Tongue (tissue), 2 donors: ENCODE measurements around the gene C19orf67. TPM values are rescaled to one million over a fixed set of nuclear protein-coding genes. Genes with fewer than 3 reads are reported as not detected.

Experiments
- DNase-seq: peaks from one replicate; pipeline ENCODE4 v3.0.0-alpha.2; 2015
- total RNA-seq: library from RNA; depleted of rRNA; stranded (reverse); fragments of >200 nt; gene quantifications from one replicate; pipeline ENCODE4 v1.2.3, GENCODE V29; 2014

C19orf67 gene
- total RNA-seq, 1 donor from 2014 or later, result not detected

DNA sequence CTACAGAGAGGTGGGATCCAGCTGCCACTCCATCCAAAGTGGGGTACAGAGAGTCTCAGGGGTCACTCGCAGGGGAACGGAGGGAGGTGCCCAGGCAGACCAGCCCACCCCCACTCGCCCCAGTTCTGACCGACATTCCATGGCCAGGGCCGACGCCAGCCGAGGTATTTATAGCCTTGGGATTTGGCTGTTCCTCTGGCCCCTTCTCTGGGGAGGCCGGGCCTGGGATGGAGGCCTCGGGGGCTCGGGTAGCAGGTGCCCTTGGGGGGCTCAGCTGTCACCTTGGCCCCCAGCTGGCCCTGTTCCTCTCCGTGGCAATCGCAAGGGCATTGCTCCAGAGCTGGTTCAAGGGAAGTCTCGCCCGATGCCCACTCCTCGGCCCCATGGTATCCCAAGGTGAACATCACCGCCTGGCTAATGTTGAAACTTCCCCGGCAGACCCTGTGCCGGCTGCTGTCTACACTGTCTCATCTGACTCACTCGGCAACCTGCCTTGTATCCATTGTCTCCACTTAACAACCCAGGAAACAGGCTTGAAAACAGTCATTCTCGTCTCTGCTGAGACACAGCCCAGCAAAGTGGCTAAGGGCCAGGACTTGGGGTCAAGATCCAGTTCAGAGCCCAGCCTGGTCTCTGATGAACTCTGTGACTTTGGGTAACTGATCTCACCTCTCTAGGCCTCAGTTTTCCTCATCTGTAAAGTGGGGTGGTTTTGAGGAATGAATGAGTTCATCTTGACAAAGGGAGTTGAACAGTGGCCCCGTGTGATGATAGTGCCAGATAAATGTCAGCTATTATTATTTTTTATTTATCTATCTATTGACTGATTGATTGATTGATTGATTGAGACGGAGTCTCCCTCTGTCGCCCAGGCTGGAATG lies 22.2 kb upstream of the C19orf67 start:
- DNase-seq, result peak; percentile 70

DNA sequence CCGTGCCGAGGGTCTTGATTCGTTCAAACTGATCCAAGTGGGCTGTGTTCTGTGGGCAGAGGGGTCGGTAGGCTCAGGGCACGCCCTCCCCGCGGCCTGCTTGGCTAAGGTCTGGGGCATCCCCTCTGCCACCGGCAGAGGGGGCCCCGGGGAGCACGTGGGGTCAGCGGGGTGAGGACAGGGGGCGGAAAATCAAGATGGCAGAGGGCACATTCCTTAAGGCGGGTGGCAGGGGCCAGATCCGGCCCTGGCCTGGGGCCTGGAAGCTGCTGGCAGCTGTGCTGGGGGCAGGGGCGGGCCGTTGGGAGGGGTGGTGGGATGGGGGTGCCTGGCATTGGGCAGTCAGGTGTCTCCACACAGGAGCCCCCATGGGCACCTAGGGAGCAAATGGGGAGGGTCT lies 21.3 kb upstream of the C19orf67 start:
- DNase-seq, result no peak

DNA sequence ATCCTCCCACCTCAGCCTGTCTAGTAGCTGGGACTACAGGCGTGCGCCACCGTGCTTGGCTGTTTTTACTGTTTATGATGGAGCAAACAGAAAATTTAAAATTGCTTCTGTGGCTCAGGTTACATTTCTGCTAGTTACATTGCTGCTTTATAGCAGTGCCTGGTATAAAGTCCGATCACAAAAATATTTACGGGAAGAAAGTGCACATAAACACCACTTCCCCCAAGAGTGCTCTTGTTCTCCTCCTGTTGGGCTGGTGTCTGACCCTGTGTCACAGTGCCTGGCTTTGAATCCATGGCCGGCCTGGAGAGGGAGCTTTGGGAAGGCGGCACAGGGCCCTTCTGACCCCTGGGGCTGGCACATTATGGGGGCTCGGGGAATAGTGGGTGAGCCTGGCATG lies 20.1 kb upstream of the C19orf67 start:
- no peak for DNase-seq

- DNase-seq, result no peak
Measured at GRCh38 chr19:14103310-14103709, 17.7 kb upstream of the C19orf67 start.

DNA sequence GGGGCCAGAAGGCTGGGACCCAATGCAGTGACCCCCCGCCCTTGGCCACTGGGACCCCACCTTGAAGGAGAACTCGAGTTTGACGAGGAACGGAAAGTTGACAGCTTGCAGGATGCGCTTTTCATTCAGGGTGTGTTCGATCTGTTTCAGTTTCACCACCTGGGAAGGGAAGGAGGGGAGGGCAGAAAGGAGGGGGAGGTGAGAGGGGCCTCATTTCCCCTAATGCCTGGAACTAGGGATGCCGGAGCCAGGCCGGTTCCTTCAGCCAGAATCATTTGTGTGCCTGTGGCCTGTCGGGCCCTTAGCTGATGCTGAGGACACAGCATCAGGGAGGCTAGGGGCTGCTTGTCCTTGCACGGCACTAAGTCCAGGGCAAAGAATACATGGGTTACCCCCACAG lies 17.2 kb upstream of the C19orf67 start:
- no peak for DNase-seq

- no peak for DNase-seq
Measured at GRCh38 chr19:14102102-14102696, 16.6 kb upstream of the C19orf67 start.

- no peak for DNase-seq
Measured at GRCh38 chr19:14101003-14101545, 15.5 kb upstream of the C19orf67 start.

DNA sequence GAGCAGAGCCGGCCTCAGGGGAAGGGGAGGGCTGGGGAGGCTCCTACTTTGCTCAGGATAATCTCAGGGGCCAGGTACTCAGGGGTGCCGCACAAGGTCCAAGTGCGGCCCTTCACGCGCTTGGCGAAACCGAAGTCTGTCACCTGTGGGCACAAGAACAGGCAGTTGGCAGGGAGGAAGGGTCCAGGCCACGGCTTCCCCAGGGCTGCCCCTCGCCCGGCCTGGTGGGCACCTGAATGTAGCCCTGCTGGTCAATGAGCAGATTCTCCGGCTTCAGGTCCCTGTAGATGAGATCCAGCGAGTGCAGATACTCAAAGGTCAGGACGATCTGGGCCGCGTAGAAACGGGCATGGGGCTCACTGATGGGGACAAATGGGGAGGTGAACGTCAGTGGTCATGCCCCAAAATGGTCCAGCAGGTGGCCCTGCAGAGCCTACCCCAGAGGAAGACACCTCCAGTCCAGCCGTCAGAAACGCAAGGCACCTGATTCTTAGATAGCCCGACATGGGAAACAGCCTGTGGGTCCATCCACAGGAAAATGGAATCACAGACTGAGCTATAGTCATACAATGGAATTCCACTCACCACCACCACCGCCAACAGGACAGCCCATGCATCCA lies 12.1 kb upstream of the C19orf67 start:
- DNase-seq, result no peak

GRCh38 chr19:14096272-14096992 lies 10.8 kb upstream of the C19orf67 start:
- no peak for DNase-seq

DNA sequence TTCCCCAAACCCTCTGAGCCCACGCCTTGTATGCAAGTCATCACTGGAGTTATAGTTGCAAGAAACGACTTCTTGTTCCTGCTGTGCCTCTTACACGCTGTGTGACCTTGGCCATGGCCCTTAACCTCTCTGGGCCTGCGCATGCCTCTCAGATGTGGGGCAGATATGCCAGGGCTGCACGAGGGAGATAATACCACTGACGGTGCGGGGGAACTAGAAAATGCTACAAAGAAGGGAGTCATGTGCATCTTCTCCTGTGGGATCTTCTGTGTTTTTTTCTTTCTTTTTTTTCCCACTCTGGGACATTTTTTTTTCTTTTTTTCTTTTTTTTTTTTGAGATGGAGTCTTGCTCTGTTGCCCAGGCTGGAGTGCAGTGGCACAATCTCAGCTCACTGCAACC lies 9.3 kb upstream of the C19orf67 start:
- DNase-seq, result no peak

DNA sequence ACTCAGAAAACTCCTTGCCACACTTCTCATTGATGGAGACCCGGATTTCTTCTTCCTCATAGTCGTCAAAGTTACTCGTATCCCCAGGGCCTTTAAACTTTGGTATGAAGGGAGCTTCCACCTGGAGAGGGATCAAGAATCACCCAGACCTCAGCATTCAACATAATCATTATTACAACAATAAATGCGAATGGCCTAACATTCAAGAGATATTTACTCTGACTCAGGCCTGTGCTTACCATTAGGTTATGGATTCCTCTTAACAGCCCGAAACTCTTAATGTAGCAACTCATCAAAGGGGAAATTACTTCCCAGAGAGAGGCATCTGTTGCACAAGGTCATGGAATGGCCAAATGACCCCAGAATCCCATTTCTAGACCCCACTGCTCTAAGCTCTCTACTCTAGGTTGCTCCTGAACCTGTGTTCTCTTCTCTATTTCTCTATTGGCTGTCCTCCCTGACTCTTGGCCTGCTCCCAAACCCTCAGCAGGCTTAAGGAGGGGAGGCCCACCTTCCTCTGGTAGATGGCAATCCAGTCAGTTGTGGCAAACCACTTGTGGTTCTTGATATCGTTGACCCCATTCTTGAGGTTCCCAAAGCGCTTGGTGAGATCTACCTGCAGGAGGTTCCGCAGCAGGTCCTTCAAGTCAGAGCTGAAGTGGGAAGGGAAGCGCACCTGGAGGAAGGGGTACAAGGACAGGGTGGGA lies 7.7 kb upstream of the C19orf67 start:
- no peak for DNase-seq

DNA sequence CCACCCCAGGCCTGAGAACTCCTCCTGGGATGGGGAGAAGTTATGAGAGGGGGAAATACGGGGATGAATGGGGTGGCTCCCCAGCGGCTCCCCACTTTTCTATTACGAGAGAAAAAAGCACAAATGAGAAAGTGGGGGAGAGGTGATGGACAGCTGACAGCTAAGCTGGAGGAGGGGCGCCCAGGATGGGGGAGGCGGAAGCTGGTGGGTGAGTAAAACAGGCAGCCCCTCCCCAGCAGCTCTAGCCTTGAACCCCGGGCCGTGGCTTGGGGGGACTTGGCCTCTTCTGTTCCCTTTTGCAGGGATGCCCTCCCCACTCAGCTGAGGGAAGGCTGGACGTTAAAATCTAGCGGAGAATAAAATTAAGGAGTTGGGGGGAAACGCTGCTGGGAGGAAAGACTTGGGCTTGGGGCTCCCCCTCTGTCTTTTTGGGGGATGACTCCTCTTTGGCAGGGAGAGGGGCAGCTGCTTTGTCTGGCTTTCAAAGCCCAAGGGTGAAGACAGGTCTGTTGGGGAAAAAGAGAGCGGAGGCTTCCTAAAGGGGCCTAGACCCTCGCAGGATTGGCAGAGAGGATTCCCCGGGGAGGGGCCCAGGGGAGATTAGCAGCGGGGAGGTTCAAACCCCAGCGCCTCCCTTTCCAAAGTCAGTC lies 6.4 kb upstream of the C19orf67 start:
- peak; percentile 44 for DNase-seq

DNA sequence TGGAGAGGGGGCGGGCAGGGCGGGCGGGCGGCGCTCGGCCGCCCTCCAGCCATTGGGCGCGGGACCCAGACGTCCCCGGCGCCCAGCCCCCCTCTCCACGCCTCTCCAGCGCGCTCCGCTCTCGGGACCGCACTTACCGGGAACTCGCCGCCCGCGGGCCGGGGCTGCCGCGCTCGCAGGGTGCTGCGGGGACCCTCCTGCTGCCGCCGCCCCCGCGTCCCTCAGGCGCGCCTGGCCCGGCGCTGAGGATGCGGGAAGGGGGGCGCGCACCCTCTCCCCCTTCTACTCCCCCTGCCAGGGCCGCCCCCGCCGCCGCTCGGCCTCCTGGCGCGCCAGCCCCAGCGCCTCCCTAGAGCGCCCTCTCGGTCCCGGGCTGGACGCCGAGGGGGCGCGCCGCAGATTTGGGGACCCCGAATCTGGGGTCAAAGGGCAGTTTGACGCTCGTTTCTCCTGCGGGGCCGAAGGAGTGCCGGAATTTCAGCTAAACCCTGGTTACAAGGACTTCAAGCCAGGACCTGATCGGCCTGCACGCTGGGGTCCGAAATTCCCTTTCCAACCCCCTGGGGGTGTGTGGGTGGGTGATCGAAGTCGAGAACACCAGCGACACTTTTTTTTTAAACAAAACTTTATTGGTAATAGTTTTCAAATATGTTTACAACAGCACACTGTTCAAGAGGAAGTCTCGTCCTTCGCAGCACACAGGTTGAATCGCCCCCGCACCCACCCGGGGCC lies 5.7 kb upstream of the C19orf67 start:
- DNase-seq, result peak; percentile 77

GRCh38 chr19:14090509-14091080 lies 5.0 kb upstream of the C19orf67 start, which contains the start of gene SAMD1:
SAMD1 (minus strand) TSS chr19:14090751.
- peak; percentile 97 for DNase-seq

GRCh38 chr19:14089662-14090508 lies 4.3 kb upstream of the C19orf67 start:
- DNase-seq, result peak; percentile 61

DNA sequence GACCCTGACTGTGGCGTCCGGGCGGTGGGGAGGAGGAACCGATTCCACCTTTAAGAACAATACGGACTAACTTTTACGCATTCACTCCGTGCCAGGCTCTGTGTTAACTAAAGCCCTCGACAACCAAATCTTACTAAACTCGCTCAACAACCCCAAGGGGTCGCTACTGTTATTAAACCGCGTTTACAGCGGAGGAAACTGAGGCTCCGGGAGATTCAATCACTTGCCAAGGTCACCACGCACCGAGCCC lies 3.8 kb upstream of the C19orf67 start:
- peak; percentile 43 for DNase-seq

DNA sequence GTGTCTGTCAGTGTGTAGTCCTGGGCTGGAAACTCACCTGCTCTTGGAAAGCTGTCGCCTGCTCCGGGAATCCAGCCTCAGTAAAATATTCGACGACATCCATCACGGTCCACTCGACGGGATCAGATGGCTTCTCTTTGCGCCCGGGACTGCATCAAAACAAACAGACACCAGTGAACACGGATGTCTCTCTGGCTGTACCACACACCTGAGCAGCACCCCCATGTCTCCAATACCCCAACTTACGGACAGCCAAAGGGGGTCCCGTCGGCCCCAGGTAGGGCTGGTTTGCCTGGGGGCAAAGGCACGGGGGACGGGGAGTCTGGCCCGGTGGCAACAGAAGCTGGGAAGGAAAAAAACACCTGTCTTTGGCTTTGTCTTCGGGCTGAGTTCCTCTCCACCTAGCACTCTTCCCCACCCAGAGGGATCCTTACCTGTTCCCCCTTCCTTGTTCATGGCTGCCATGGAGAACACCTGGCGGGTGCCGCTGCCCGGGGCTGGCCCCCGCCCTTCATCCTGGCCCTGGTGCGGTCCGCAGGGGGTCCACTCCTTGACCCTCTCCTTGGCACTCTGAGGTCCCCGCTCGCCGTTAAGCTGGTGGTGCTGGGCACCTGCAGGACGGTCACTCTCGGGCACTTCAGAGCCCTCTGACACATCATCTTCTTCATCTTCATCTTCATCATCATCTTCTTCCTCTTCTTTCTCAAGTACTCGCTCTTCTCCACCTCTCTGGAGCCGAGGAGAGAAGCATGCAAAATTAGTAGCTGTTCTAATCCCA lies 3.2 kb upstream of the C19orf67 start:
- no peak for DNase-seq

DNA sequence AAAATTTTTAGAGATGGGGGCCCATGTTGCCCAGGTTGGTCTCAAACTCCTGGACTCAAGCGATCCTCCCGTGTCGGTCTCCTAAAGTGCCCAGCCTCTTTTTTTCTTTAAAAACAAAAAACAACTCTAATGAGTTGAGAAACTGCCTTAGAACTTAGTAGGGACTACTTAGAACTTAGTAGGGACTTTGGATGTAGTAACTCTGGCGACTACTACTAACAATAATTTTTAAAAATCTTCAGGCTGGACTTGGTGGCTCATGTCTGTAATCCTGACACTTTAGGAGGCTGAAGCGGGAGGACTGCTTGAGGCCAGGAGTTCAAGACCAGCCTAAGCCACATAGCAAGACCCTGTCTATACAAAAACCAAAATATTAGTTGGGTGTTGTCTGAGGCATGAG lies 515 bp upstream of the C19orf67 start:
- DNase-seq, result no peak

- no peak for DNase-seq
Measured at GRCh38 chr19:14082675-14082960, 3.0 kb downstream of the C19orf67 start.
